ENCODE measurements around the gene AKNAD1.

Gene AKNAD1

GRCh38 chr1:108808438-108808837 lies 48.5 kb downstream of the AKNAD1 start:
- peaks cover 37 to 70% (median 48%) of the 10 kb centered on the region in 3 donors for H3K36me3 ChIP-seq
- no peak overlapping the region for H3K27ac ChIP-seq
- DNase-seq = no peak
- TF ChIP-seq, protein P1, sequence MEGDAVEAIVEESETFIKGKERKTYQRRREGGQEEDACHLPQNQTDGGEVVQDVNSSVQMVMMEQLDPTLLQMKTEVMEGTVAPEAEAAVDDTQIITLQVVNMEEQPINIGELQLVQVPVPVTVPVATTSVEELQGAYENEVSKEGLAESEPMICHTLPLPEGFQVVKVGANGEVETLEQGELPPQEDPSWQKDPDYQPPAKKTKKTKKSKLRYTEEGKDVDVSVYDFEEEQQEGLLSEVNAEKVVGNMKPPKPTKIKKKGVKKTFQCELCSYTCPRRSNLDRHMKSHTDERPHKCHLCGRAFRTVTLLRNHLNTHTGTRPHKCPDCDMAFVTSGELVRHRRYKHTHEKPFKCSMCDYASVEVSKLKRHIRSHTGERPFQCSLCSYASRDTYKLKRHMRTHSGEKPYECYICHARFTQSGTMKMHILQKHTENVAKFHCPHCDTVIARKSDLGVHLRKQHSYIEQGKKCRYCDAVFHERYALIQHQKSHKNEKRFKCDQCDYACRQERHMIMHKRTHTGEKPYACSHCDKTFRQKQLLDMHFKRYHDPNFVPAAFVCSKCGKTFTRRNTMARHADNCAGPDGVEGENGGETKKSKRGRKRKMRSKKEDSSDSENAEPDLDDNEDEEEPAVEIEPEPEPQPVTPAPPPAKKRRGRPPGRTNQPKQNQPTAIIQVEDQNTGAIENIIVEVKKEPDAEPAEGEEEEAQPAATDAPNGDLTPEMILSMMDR (IDR thresholded peaks at IDR 0.05) = no peak
- H3K4me1 ChIP-seq = no peaks in the 10 kb centered on the region
- no peaks in the 10 kb centered on the region for H3K9me3 ChIP-seq
- no peak overlapping the region for H3K4me3 ChIP-seq
- intact Hi-C loops (cut with DNase I; ENCODE audit: low total_unique reads) = no loop called here
- no peaks in the 10 kb centered on the region for H3K27me3 ChIP-seq

- TF ChIP-seq, protein P1 (IDR thresholded peaks at IDR 0.05) = no peak
- Histone ChIP-seq H3K9me3 (no peaks in the 10 kb centered on the region), H3K4me3 (no peak overlapping the region), H3K27me3 (no peaks in the 10 kb centered on the region), H3K4me1 (no peaks in the 10 kb centered on the region), H3K27ac (no peak overlapping the region), H3K36me3 (peaks cover 42 to 83% (median 58%) of the 10 kb centered on the region in 3 donors)
- no peak for DNase-seq
- intact Hi-C loops (cut with DNase I; ENCODE audit: low total_unique reads) = no loop called here
Measured at GRCh38 chr1:108803548-108803947, 53.3 kb downstream of the AKNAD1 start.

GRCh38 chr1:108801101-108801500 lies 55.8 kb downstream of the AKNAD1 start:
- Histone ChIP-seq H3K9me3 (no peaks in the 10 kb centered on the region), H3K27me3 (no peaks in the 10 kb centered on the region), H3K4me3 (no peak overlapping the region), H3K4me1 (no peaks in the 10 kb centered on the region), H3K36me3 (peaks cover 34 to 84% (median 55%) of the 10 kb centered on the region in 3 donors), H3K27ac (no peak overlapping the region)
- TF ChIP-seq, protein P1 (IDR thresholded peaks at IDR 0.05) = no peak
- DNase-seq = no peak
- intact Hi-C loops (cut with DNase I; ENCODE audit: low total_unique reads) = no loop called here

DNA sequence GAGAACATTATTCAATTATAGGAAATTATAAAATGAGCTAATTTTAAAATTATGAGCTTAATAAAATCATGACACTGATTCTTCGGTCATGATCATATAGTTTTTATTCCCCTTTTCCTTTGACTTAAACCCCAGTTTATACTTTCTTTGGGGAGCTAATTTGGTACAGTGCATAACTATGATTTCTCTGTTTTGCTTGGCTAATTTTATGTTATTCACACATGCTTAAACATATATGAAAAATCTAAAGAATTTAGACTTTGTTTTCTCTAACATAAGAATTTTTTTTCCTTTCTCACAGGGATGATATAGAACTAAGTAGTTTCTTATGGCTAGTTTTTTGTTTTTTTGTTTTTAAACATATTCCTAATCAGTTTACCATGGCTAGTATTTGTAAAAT lies 57.9 kb downstream of the AKNAD1 start:
- no peaks in the 10 kb centered on the region for H3K27me3 ChIP-seq
- no peak overlapping the region for H3K27ac ChIP-seq
- H3K9me3 ChIP-seq = no peaks in the 10 kb centered on the region

GRCh38 chr1:108792420-108792819 lies 64.5 kb downstream of the AKNAD1 start:
- no peaks in the 10 kb centered on the region for H3K4me1 ChIP-seq
- intact Hi-C loops (cut with DNase I; ENCODE audit: low total_unique reads) = no loop called here
- TF ChIP-seq, protein P1 (IDR thresholded peaks at IDR 0.05) = no peak
- H3K4me3 ChIP-seq = no peak overlapping the region
- H3K27me3 ChIP-seq = no peaks in the 10 kb centered on the region
- peaks cover 0 to 10% (median 0%) of the 10 kb centered on the region in 3 donors for H3K9me3 ChIP-seq
- no peak overlapping the region for H3K27ac ChIP-seq
- peaks cover 50 to 62% (median 61%) of the 10 kb centered on the region in 3 donors for H3K36me3 ChIP-seq
- DNase-seq = no peak

More for the DNA sequence above, 57.9 kb downstream of the AKNAD1 start:
- TF ChIP-seq, protein P1 (IDR thresholded peaks at IDR 0.05) = no peak
- no peak for DNase-seq
- intact Hi-C loops (cut with DNase I; ENCODE audit: low total_unique reads) = no loop called here
- no peaks in the 10 kb centered on the region for H3K4me1 ChIP-seq
- peaks cover 41 to 87% (median 63%) of the 10 kb centered on the region in 3 donors for H3K36me3 ChIP-seq
- H3K4me3 ChIP-seq = no peak overlapping the region

DNA sequence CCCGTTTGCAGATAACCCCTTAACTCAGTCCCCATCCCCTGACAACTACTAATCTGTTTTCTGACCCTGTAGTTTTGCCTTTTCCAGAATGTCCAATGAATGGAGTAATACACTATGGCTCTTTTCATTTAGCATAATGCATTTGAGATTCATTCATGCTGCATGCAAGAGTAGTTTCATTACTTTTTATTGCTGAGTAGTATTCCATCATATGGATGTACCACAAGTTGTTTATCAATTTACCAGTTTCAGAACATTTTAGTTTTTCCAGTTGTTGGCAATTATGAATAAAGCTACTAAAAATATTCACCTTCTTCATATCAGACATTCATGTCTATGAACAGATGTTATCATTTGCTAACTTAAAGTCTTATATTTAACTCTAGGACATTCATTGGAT lies 65.1 kb downstream of the AKNAD1 start:
- TF ChIP-seq, protein P1 (IDR thresholded peaks at IDR 0.05) = no peak
- Histone ChIP-seq H3K4me1 (no peaks in the 10 kb centered on the region), H3K27ac (no peak overlapping the region), H3K27me3 (no peaks in the 10 kb centered on the region), H3K4me3 (no peak overlapping the region), H3K9me3 (peaks cover 0 to 10% (median 0%) of the 10 kb centered on the region in 3 donors), H3K36me3 (peaks cover 44 to 61% (median 57%) of the 10 kb centered on the region in 3 donors)
- no peak for DNase-seq
- intact Hi-C loops (cut with DNase I; ENCODE audit: low total_unique reads) = no loop called here

Data from tibial artery (tissue), 4 donors.